HG03565 (cell line): ENCODE data around the gene PCCA.
"Not testable (repeated sequence)": the region's sequence is repeated elsewhere in the genome, so short reads cannot be mapped to it uniquely, and the experiment has no call there.

ENCODE experiments used
- ATAC-seq: cut with Tn5 transposase; IDR thresholded peaks from one replicate; pipeline ENCODE4 v1.9.1; 2021; ENCODE audit warnings: mild to moderate bottlenecking, moderate library complexity; ENCODE audit not compliant: unreplicated experiment

PCCA gene

DNA sequence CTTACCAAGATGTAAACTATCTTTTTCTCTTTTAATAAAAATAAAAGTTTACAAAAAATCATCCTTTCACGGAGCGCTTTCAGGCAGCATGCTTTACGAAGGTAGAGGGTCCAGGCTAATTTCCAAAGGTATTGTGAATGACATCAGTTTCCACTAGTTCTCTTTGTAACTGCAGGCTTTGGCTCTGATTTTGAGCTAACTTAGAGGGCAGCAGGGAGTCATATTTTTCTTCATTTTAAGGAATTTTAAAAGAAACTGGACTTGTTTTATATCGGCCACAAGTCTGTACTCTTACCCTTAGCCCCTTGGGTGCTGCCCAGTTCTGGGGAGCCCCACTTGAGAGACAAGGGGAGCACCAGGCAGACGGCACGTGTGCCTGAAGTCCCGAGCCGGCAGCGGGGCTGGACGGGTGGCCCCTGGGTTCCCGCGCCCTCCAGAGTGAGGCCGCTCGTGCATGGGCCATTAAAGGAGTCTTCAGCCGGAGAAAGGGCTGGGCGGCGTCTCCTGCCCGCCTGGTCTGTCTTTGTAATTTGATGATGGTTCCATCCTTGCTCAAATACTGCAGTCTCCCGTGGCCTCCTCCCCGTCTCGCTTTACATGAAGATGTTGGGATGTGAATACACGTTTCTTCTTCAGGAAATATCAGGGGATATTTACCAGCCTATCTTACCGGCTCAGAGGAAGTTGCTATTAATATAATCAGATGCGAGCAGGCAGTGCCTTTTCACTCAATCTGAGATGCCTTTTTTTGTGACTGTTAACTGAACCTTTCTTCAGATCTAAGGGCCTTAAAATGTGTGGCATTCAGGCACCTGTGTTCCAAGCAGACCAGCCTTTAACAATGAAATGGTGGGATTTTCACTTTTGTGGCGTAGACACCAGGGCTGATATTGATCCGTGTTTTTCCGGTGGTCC is 432.3 kb downstream of the PCCA start:
- no peak for ATAC-seq

DNA sequence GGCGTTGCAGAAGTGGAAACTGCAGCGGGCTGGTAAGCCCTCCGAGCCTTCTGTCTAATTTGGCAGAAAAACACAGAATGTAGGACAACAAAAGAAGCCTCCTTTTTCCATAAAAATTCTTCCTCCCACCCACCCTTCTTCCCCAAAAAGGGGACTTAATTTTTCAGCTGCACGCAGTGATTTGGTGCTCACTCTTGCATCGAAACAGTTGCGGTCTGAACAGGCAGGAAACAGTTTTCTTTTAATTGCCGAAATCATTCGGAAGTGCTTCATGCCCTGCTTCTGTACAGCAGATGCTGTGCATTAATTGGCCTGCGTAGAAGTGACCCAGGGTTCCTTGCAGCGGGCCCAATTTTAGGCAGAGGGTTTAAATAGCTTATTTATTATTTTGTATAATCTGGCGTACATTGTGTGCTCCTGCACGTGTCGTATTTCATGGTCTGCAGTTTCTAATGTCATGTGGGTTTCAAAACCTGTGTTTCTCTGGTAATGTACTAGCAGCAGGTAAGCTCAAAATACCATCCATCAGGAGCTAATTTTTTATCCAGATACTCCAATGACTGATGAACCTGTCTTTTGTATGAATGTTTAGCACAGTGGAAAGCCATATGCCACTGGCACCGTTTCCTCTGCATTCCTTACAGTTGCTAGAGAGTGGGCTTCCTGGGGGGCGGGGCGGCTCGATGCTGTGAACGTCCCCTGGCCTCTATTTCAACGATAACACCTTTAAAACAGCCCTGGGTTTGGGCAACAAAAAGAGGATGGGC is 433.1 kb downstream of the PCCA start:
- ATAC-seq = no peak

DNA sequence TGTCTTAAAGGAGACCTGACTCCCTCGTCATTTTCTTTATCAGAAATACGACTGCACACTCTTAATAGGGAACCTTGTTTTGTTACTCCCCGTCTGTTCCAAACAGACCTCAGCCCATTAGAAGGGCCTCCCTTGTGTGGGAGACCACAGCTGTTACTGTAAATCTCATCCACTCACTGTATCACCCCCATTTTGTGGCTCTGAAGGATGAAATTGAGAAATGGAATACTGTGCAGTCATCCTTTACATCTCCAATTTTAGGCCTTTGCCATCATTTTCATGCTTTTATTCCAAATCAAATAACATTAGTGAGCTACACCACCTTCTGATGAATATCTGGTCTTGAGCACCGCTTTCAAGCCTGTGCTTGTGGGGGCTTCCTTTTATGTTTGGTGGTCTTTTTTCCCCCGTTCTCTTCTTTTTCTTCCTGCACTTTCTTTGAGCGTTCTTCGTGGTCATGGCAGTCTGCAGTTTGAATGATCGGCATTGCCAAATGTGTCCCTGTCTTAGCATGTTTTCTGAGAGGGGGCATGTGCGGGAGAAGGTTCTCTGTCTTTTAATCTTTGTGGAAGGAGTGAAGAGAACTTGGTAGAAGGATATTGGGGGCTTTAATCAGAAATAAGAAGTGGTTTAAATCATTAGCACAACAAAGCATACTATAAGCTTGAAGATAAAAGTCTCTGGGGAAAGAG is 433.9 kb downstream of the PCCA start:
- no peak for ATAC-seq

DNA sequence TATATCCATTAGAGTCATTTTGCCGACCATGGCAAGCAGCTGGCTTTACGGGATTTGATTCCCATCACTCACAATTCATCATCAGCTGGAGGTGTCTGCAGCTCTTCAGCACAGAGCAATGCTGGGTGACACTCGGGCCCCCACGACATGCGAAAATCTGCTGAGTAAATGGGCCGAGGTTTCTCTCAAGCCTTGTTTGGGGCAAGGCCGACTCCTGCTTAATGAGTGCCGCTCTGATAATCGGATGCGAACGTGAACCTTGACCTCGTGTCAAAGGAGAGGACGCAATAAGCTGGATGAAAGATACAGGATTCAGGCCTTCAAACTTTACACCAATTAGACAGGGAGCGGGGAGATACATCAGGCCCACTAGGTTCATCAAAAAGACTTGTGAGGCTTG is 434.5 kb downstream of the PCCA start:
- ATAC-seq = no peak

DNA sequence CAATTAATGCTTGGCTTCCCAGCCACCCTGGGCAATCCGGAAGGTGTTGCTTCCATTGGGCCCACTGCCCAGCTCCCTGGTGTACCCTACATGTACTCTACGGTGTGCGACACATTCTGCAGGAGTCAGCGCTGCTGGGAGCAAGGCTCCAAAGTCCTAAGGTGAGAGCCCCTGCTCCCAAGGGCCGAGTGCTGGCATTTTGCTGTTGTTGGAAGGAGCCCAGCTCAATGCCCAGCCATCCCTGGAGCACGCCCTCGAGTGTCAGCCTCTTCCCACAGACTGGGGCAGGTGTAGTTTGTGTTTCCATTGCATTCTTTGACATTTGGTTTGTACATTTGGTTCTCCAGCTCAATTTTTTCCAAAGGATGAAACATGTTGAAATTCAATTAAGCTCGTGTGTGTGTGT is 435.1 kb downstream of the PCCA start:
- ATAC-seq = no peak

DNA sequence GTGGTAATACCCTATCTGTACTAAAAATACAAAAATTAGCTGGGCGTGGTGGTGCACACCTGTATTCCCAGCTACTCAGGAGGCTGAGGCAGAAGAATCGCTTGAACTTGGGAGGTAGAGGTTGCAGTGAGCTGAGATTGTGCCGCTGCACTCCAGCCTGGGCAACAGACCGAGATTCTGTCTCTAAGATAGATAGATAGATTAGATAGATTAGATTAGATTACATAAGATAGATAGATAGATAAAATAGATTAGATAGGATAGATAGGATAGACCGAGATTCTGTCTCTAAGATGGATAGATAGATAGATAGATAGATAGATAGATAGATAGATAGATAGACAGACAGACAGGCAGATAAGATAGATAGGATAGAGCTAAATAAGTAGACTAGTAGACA is 435.8 kb downstream of the PCCA start:
- not testable (repeated sequence) for ATAC-seq

DNA sequence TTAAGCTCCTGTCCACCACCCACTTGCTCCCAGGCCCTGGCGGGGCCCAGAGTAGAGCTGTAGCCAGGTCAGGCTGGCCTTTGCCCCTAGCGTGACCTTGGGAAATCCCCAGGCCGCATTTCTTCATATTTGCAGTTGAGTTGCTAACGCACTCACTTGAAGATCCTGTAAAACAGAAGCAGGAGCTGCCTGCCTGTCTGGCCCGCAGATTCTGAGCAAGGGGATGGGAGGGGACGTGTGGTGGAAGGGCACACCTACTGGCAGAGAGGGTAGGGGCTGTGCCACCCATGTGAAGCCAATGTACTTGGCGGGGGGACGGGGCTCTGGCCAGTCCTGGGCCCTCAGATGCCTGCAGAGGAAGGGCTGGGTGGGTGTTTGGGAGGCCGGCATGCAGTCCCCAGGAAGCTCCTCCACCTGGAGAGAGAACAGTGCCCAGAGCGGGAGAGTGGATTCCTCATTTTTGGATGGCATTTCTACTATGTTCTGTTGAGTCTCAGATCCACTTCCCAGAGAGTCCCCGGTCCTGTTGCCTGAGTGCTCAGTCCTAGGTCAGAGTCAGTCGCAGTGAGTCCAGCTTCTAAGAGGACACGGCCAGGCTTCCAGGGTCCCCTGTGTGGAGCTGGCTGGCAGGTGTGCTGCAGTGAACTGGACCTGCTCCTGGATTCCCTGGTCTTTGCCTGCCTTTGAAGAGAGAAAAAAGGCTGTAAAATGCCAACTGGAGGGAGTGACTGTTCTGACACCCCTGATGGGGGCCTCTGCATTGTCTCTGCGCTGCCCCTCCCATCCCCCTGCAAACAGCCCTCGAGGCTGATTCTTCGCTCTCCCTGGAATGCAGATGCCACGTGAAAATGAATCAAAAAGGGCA is 436.8 kb downstream of the PCCA start:
- ATAC-seq = no peak

DNA sequence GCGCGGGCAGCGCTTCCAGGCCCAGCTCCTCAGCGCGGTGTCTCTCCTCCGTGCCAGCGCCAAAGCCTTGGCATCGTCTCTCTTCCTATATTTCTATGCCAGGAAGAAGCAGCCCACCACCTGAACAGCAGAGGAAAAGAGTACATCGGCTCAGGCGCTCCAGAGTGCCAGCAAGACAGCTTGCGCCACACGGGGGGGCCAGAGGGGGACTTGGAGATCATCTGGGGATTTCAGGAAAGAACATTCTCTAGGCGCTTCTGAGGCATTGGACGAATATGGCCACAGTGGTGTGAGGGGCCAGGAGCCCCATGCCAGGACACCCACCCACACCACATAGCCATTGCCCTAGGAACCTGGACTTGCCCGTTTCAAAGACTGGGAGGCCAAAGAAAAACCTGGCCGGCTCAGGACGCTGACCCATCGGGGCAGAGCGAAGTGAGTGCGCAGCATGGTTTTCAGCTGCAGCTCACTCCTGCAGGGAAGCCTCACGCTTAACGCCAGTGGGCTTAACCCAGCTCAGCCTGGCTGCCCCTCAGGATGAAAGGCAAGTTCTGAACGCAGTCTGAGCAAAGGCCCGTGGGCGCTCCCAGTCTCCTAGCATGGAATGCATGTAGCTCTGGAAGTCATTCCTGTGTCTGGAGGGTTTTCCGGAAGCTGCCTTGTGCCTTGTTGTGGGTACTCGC is 437.6 kb downstream of the PCCA start:
- ATAC-seq = no peak

DNA sequence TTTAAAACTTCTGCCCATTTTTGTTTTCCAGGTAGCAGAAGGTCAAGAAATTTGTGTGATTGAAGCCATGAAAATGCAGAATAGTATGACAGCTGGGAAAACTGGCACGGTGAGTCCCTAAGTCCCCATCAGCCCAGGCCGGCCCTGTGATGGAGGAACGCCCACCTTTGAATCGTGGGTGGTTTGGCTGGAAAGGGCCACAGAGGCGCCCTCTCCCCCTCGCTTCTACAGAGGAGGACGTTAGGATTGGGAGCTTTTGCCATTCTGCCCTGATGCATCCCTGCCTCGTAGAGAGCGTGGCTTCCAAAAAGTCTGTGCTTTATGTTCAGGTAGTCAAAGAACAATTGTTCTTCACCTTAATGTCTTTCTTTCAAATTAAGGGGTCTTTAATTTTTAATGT is 438.8 kb downstream of the PCCA start:
- ATAC-seq = no peak

DNA sequence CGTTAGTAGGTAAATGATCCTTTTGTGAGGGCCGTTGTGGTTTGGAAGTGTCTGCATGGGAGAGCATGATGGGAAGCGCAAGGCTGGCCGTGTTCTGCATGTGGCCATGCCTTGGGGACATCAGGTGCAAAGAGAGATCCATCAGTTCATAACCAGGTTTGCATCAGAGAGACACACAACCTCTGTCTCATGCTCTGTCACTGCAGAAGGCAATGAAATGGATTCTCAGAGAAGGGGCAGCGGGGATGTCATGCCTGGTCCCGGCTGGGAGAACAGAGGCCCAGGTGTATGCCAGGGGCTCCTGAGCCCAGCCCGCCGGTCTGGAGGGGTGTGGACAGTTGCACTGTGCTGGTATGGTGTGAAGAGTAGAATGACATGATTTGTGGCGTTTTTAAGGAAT is 439.5 kb downstream of the PCCA start:
- ATAC-seq = no peak

DNA sequence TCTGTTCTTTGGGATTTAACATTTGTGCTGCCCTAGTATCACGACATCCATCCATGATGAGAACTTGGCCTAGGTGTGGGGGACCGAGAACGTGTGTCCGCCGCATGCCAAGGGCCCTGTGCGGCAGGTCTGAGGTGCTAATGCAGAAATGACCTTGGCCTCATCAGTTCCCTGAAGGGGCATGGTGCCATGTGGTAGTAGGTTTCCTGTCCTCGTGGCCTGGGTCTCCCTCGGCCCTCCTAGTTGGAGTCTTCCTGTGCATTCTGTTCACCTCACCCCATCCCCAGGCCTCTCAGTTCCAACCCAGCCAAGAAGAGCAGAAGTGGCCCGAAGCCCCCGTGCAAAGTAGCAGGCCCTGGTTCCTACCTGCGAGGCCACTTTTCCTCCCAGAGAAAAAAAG is 439.9 kb downstream of the PCCA start:
- ATAC-seq = no peak

DNA sequence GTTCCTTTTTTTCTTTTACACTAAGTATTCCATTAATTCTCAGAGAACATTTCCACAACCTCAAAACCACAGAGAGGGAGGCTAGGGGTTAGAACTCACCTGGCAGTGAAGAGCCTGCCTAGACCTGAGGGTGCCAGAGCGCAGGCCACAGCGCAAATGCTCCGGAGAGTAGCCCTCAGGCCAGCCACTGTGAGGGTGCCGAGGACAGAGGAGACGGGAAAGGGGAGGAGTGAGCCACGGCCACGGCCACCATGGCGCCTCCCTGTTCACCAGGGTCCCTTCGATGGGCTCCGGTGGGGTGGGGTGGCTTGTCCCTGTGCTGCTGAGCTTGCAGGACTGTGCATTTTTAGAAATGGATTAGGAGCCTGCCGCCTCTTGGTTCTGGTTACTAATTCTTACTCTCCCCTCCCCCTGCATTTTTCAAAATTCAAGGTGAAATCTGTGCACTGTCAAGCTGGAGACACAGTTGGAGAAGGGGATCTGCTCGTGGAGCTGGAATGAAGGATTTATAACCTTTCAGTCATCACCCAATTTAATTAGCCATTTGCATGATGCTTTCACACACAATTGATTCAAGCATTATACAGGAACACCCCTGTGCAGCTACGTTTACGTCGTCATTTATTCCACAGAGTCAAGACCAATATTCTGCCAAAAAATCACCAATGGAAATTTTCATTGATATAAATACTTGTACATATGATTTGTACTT is 440.9 kb downstream of the PCCA start:
- ATAC-seq = no peak

DNA sequence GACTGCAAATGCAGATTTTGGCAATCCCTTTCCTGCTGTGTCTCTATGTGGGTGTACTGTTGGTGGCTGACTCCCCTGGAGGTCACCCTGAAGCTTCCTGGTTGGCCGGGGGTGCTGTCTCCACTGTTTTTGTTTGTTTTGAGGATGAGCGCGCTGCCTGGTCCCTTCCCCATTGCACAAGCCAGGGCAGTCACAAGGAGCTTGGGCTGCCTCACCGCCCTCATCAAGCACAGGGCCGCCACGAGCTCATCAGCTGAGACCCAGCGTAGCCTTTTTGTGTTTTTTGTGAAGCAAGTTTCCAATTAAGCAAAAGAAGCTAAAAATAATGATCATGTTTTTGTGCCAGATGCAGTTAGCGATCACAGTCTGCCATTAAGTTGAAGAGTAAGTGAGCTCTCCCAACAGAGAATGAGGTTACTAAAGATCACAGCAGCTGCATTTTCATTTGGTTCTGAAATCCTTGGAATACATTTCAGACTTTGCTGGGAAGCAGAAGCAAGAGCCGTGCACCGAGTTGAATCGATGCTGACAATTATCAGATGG is 441.8 kb downstream of the PCCA start:
- no peak for ATAC-seq

DNA sequence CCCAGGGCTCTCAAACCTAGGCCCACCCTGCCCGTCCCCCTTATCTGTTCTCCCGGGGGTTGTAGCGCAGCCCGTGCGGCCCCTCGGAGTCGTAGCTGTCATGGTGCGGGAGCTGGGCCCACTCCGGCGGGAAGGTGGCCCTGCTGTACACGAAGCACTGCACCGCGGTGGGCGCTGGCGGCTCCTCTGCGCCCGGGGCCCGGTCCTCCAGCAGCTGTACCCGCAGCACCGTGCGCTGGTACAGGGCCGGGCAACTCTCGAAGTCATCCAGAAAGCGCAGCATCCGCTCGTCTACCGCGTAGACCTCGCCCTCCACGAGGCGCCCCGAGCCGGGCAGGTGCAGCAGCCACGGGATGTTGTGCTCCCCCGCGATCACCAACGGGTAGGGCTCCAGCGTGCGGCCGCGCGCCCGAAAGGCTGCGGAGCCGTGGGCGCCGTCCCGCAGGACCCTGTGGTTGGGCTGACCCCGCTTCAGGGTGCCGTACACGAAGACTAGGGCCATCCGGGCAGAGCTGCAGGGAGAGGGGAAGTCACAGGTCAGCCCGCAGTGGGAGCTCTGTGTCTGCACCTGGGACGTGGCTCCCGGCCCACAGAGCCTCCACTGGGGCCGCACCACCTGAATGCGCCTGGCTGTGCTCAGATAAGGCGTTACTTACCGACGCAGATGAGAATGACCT is 443.3 kb downstream of the PCCA start:
- ATAC-seq = no peak

DNA sequence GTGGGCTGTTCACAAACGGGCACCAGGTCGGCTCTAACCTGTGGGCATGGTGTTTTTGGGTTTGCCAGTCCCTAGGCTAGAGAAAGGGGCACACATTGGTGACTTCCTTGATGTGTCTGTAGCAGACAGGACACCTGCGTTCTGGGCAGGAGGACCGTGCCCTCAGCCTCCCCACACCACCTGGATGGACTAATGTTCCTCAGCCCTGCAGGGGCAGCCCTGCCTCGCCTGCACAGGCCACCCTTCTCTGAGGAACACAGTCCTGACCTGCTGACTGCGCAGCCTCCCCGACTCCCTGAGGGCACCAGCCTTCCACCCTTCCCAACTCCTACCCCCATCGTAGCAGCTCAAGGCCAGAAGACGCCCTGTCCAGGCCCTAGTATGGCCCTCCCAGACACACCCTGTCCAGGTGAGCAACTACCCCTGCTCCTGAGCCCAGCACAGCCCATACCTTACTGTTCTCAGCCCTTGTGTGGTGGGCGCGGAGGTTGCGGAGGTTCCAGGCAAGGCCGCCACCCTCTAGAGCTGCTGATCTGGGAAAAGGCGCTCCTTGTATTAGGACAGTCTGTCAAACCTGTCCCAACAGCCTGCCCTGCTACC is 444.0 kb downstream of the PCCA start:
- ATAC-seq = no peak

DNA sequence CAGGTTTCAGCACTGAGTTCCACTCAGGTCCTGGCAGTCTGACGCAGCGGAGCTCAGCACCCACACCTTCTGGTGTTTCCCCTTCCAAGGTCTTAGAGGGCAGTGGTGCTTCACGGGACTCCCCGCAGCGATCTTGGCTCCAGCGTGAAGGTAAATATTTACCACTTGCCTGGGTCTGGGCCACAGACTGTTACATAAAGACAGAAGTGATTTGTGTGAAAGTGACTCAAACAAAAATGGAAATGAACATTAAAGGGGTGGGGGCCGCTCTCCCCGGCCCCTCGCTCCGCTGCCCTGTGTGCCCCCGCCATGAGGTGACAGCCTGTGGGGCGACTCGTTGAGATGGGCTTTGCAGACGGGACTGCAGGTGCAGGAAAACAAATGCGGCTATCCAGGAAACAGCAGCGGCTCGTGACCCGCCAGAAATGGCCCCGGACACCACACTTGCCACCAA is 444.7 kb downstream of the PCCA start:
- no peak for ATAC-seq

DNA sequence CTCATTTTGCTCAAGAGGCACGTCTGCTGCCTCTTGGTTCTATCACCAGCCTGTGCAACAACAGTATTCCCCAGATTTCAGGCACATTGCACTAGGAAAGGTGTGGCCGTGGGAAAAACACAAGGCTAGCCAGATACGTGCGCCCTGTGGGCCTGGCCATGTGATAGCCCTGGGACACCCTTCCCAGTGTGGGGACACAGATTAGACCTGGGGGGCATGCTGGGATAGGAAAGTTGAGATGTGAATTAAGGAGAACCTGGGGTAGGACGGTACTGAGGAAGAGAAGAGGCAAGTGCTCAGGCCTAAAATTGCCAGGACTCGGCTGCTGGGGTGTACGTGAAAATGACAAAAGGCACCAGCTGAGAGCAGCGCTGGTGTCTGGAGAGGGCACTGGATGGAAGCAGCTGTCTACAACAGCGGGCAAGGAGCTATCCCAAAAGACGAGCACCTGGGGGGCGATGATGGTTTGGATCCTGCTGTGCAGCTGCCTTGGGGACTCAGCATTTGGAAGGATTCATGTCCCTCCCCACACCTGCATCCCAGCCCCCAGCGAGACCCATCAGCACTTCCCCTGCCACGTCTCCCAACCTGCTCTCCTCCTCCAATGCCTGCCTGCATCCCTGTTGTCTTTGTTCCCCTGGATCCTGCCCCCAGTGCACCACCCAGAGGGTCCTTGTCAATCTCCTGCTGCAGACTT is 445.4 kb downstream of the PCCA start:
- ATAC-seq = no peak

DNA sequence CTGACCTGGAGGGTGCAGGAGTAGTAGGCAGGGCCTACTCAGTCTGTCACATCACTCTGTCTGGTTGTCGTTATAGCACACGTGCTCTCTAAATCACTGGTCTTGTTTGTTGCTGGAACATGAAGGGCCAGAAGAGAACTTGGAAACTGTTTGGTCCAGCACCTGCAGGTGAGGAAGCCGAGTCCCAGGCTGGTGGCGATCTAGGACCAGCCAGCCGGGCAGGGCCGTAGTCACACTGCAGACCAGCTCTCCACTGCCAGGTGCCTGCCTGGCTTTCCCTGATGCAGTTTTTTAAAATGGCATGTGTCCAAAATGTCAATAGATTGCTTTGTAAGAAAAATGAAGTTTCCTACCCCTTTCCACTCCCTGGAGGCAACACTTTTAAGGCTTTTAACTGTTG is 446.0 kb downstream of the PCCA start:
- no peak for ATAC-seq
